Activated CD8-positive, alpha-beta memory T cell treated with anti-CD3 and anti-CD28 coated beads, Interleukin-2, amount 50 U/mL, for 24 hours (primary cell): ENCODE measurements around the gene ADAMTSL4.
A peak's percentile ranks its signal among the peaks of the same experiment; 100 is the strongest.
"Not testable (repeated sequence)": the region's sequence is repeated elsewhere in the genome, so short reads cannot be mapped to it uniquely, and the experiment has no call there.

ENCODE experiments used
- DNase-seq: peaks from one replicate; pipeline ENCODE4 v3.0.0-alpha.2; 2020; ENCODE audit errors: extremely low read depth

The ADAMTSL4 gene

GRCh38 chr1:150567341-150567716 is 18.1 kb downstream of the ADAMTSL4 start:
- DNase-seq = no peak

GRCh38 chr1:150567717-150568593 is 18.7 kb downstream of the ADAMTSL4 start:
- DNase-seq = no peak

DNA sequence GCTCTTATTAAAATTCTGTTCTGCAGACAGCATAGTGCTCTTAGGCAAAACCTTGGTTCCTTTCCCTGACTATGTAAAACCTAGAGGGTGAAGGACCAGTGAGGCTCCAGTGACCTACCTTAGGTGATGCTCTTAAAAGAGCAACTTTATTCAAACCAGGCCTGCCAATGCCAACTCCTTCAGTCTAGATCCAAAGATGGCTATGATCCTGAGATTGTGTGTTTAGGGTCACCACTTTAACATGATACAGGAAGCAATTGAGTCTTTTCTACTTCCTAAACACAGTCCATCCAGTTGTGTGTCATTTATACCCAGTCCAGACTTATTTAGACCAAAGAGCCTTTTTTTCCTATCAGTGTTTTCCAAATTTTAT is 19.4 kb downstream of the ADAMTSL4 start:
- no peak for DNase-seq

DNA sequence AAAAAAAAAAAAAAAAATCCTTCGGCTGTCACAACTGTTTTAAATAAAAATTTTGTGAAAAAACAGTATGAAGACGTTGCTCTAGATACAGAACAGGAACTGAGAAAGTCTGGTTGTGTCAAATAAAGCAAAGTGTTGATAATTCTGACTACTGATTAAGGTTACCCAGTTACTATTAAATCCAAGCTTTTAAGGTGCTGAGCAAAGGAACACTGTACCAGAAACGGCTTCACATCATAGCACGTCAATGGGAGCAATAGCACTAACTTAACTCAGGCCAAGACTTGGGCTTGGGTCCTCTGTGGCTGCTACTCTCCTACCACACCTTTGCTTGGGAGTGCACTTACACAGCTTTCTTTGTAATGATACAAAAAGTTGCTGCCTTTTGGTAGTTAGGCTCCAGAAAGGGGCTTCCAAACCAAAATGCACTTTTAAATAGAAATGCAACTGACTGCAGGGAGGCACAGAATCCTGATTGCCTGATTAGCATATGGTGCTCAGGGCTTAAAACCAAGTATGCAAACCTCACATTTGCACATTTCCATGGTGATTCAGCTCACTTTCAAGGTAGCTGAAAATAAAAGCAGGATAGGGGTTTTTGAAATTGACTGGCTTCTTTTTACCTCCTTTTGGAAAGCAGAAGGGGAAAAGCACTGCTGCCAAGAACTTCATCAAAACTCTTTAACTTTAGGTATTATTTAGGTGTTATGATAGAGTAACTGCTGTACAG is 23.9 kb downstream of the ADAMTSL4 start:
- no peak for DNase-seq

DNA sequence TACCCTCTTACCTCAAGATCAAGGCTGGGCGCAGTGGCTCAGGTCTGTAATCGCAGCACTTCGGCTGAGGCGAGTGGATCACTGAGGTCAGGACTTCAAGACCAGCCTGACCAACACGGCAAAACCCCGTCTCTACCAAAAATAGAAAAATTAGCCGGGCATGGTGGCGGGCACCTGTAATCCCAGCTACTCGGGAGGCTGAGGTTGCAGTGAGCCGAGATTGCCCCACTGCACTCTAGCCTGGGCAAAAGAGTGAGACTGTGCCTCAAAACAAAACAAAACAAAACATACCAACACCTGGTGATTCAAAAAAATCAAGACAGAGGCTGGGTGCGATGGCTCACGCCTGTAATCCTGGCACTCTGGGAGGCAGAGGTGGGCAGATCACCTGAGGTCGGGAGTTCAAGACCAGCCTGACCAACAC is 24.5 kb downstream of the ADAMTSL4 start:
- DNase-seq = not testable (repeated sequence)

DNA sequence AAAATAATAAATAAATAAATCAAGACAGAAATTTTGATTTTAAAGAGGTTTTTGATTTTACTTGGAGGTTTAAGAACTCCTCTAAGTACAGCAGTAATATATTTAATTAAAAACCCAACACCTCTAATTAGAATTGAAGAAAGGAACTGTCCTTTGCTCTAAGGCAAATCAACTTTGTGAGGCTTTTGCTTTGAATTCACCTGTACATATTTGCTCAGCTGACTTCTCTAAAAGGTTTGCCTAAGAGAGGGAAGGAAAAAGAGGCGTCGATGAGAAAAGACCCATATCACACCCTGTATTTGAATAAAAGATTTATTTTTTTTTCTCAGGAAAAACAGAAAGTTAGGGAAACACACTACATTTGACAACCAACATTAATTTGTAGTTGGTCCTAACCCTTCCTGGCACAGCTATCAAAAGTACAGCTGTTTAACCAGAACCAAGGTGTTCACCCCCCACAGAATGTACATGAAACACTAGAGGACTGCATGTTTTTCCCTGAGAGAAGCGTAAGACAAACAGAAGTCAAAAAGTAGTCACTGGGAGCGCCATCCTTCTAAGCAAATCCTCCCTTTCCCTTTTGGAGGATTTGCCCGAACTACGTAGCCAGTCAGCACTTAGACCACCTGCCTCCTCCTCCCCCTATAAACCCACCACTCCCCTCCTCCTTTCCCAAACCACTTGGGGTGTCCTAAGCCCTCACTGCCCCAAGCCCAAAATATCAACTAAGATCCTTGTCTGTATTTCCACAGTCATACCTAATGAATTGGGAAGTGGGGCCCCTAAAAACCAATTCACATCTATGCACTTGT is 25.3 kb downstream of the ADAMTSL4 start:
- no peak for DNase-seq

DNA sequence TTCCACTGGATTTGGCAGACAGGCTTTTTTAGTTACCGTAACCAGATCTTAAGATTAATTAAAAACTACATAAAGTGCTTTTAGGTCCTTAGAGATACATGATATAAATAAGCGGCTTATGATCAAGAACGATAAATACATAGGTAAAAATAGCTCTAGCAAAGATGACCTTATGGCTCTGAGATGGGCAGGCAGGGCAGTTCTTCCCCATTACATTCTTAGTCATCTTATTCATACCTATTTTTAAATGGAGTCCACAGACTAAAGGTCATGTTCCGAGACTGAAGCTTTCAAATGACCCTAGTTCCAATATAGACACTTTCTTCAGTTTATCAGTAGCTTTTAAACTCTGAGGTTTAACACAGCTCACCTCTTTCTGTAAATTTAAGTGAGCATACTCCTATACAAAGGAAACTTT is 25.9 kb downstream of the ADAMTSL4 start:
- no peak for DNase-seq

DNA sequence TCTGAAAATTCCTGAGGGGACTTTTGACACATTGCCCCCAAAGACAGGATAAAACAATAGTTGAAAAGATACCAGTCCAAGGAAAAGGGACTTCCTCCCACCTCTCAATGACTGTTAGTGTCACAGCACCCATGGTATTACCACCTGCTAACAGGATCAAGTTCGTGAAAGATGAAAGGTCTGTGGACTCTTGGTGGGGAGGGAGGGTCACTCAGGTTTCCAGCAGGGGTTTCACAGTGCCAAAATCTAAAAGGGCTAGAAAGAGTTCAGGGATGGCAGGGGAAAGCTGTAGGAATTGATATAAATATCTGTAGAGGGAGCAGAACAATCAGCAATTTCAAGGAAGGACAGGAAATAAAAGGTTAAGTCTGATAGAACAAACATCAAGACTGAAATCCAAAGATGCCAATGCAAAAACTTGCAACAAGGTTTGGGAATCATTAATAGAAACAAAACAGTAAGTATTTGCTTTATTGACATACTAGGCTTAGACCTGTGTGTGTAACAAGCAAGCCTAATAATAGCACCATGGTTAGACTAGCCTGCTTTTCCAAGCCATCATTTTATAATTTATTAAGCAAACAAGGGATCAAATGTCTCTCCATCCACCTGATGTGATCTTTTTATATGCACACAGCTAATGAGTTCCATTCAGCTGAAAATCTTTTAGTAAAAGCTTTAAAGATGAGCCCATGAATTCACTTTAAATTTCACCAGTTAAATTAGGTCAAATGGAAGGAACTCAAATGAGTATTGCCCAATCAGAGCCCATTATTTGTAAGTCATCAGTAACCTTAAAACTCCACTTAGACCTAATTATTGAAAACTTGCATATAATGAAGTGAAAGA is 26.5 kb downstream of the ADAMTSL4 start:
- no peak for DNase-seq

GRCh38 chr1:150576367-150576711 is 27.1 kb downstream of the ADAMTSL4 start:
- DNase-seq = no peak

GRCh38 chr1:150576794-150577556 is 27.8 kb downstream of the ADAMTSL4 start:
- no peak for DNase-seq

DNA sequence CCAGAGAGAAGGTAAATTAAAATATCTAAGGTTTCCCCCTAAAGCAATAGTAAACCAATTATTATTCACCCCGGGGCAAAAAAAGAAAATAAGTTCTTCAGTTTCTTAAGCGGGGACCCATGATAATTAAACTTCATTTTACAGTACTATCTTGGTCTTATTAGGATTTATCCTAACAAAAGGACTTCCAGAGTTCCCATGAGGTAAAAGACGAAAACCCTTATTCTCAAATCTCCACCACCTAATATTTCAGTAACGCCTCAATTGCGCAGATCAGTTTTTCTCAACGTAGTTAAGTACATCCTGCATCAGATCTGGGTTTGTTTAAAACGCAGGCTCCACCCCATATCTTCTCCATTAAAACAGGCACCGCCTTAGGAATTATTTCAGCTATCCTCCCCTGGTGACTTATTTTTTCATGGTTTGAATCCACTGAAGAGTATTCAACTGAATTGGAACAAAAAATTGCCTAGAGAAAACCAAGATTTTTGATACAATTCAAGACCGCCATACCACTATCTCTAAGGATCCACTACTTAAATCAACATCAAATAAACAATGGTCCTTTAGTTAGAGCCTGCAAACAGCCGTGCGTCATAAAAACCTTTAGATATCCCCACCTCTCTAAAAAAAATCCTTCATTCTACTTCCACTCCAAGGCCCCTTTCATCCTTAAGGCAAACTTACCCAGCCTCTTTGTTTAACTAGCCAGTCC is 28.5 kb downstream of the ADAMTSL4 start:
- no peak for DNase-seq

- DNase-seq = no peak
Measured at GRCh38 chr1:150578272-150579109, 29.3 kb downstream of the ADAMTSL4 start.

GRCh38 chr1:150579110-150579944 is 30.1 kb downstream of the ADAMTSL4 start, which contains the start of gene MCL1:
MCL1 (minus strand) TSS chr1:150579610; CDS start chr1:150579530, 80 bp downstream.
- DNase-seq = peak; percentile 80

- no peak for DNase-seq
Measured at GRCh38 chr1:150579945-150580642, 30.9 kb downstream of the ADAMTSL4 start.

GRCh38 chr1:150580966-150581365 is 31.8 kb downstream of the ADAMTSL4 start:
- DNase-seq = not testable (repeated sequence)

- DNase-seq = not testable (repeated sequence)
Measured at GRCh38 chr1:150581437-150581836, 32.2 kb downstream of the ADAMTSL4 start.

- DNase-seq = not testable (repeated sequence)
Measured at GRCh38 chr1:150581962-150582361, 32.8 kb downstream of the ADAMTSL4 start.
